GM12873 (cell line): Measurements from ENCODE around the gene ALAS1.

Experiments
- TF ChIP-seq, protein P1 (sequence below): IDR thresholded peaks from 2 replicates; pipeline ENCODE4 v1.5.1; 2012; ENCODE audit warnings: low read depth, mild to moderate bottlenecking, moderate library complexity, low read length, control low read depth; ENCODE audit not compliant: insufficient read depth; ENCODE audit errors: missing control alignments

Gene ALAS1

DNA sequence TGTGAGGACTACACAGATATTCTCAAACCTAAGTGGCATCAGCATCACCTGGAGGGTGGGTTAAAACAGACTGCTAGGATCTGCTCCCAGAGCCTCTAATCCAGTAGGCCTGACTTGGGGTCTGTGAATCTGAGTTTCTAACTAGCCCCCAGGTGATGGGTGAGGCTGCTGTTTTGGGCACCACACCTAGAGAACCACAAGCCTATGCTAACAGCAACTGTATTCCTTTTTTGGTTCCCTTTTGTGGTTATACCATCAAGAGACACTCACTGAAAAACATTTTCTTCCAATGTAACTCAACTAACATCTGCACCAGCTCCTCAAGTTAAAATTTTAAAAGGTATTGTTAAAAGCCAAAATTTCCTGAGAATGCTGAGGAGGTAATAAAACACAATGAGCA is 64.5 kb downstream of the ALAS1 start:
- TF ChIP-seq, protein P1, sequence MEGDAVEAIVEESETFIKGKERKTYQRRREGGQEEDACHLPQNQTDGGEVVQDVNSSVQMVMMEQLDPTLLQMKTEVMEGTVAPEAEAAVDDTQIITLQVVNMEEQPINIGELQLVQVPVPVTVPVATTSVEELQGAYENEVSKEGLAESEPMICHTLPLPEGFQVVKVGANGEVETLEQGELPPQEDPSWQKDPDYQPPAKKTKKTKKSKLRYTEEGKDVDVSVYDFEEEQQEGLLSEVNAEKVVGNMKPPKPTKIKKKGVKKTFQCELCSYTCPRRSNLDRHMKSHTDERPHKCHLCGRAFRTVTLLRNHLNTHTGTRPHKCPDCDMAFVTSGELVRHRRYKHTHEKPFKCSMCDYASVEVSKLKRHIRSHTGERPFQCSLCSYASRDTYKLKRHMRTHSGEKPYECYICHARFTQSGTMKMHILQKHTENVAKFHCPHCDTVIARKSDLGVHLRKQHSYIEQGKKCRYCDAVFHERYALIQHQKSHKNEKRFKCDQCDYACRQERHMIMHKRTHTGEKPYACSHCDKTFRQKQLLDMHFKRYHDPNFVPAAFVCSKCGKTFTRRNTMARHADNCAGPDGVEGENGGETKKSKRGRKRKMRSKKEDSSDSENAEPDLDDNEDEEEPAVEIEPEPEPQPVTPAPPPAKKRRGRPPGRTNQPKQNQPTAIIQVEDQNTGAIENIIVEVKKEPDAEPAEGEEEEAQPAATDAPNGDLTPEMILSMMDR, result no peak
